Kidney capillary endothelial cell (primary cell): ENCODE results near the gene ATOSB.

Experiments
- DNase-seq: peaks from one replicate; pipeline ENCODE4 v3.0.0-alpha.2; 2018; ENCODE audit warnings: low spot score

Gene ATOSB

DNA sequence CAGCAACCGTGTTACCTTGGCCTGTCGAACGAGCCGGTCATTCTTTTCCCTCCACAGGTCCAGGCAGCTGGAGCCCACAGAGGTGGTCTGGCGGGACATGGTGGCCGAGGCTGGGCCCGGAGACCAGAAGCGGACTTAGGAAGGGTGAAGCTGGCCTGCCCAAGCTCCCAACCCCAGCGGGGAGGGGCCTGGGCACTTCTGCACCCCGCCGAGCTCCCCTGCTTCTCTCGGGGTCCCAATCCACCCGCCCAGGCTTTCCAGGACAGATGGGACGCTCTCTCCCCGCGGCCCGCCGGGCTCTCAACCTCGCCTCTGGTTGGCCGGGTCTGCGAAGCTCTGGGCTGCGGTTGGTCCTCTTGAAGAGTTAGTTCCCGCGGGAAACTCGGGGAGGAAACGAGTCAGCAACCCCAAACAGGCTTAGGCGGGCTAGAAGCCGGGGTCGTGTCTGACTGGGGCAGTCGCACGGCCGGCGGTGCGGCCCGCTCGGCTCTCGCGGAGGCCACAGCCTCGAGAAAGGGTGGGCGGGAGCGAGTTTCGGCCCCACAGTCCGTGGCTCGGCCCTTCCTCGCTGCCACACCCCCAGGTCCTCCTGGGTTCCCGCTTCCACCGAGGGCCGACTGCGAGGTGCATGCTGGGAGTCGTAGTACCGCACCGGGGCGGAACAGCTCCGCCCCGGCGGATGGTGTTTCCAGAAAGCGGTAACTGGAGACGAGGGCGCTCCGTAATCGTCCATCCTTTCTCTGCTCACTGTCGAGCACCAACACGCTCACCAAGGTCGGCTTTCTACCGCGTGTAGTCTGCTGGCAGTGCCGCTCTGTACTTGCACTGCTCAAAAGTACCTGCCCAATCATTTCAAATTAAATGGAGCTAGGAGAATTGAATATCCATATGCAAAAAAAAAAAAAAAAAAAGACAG is 36.0 kb downstream of the ATOSB start, which contains the start of gene FANCG:
Gene FANCG (minus strand): TSS at position 517 of the 916 bp plus-strand sequence. CDS start 418 bp downstream, at position 99.
- DNase-seq = peak; percentile 86

DNA sequence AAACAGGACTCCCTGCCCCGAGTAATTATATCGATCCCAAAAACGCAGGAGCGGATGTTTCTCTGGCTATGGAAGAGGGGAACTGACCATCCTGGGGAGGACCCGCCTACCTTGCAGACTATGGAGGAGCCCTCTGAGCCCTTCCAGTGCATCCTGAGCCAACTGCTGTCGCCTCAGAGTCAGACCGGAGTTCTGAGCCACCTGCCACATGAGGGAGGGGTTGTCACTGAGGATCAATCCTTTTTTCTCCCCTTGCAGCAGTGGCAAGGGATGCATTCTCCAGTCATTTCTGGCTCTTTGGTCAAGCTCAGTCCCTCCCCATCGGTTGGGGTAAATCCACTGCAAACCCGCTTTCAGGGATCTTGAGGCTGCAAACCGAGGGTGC is 36.6 kb downstream of the ATOSB start:
- no peak for DNase-seq

GRCh38 chr9:35078066-35078465 is 37.6 kb downstream of the ATOSB start:
- DNase-seq = no peak

DNA sequence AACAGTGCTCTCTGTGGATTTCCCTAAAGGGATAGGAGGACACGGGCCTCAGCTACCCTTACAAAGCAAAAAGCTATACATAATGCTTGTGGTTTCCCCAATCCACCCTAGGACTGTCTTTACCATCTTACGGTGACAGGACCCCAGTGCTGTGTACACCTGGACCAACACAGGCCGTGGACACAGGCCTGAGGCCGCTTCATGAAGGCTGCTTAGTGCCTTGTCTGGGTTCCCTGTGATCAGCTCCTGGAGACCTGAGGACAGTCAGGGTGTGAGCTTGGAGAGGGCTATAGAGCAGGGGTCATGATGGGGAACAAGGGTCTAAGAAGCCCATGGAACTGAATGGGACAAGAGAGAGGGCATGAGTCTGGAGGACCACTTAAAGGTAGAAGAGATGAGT is 38.8 kb downstream of the ATOSB start:
- DNase-seq = no peak

- DNase-seq = no peak
Observed at GRCh38 chr9:35075358-35075757, 40.3 kb downstream of the ATOSB start.

DNA sequence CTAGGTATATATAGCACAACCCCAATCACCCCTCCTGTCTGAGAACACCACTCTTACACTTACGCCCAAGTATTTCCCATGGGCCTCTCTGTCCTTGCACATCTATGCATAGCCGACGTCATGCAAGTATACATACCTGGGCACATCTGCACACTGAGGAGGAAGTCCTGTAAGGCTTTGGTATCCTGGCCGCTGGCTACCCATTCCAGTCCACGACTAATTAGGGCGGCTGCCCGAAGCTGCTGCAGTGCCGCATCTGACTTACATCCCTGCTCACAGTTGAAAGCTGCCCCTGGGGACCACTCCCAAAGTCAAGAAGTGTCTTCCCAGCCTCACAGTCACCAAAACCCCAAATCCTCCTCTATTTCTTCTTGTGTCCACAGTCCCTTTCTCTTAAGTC is 40.9 kb downstream of the ATOSB start:
- DNase-seq = no peak

DNA sequence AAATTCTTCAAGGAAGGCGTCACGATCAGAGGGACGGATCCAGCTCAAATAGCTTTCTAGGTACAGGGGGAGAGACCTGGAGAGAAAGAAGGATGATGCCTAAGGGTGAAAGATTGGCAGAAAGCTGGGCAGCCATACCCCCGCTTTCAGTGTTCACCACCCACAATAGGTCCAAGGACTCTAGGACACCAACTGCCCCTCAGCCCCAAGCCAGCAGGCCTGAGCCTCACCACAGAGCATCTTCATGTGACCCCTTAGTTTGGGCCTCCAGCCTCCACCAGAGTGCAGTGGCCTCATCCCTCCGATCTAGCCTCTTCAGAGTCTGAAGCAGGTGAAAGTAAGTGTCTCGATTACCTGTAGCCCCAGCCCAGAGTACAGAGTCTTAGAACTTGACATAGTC is 41.5 kb downstream of the ATOSB start:
- DNase-seq = no peak

DNA sequence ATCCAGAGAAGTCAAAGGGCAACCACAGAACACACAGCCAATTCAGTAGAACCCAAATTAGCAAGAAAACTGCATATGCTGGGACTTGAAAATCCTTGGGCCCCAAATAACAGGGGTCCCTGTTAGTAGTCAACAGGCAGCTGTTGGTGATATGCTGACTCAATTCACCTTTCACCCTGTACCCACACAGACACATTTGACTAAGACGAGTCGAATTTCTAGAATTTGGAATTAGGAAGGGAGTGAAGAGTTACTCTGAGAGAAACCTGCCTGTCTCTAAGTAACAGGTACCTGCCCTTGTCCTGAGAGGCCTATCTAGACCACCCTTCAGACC is 42.4 kb downstream of the ATOSB start:
- DNase-seq = no peak

- DNase-seq = peak; percentile 97
Observed at GRCh38 chr9:35072461-35073278, 43.0 kb downstream of the ATOSB start, which contains the start of gene VCP. Gene VCP (minus strand): TSS chr9:35072625. CDS start chr9:35072353, 272 bp downstream.

- DNase-seq = peak; percentile 83
Observed at GRCh38 chr9:35071814-35072460, 43.7 kb downstream of the ATOSB start.

- no peak for DNase-seq
Observed at GRCh38 chr9:35070823-35071813, 44.5 kb downstream of the ATOSB start.

DNA sequence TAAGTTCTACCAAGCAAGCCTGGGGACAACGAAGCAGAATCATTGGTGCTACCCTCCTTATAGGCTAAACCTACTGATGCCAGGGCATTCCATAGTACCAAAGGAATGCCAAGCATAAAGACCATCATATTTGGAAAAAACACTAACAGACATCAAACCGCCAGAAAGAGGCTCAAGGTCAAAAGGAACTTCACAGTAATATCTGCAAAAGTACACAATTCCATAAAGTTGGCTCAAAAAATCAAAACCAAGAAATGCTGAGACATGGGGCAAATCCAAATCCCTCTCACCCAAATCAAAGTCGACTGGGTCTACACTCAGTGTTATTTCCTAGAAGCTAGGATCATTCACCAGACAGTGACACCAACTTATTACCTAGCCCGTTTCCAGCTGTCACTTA is 46.6 kb downstream of the ATOSB start:
- no peak for DNase-seq

GRCh38 chr9:35067056-35067455 is 48.6 kb downstream of the ATOSB start:
- DNase-seq = no peak

DNA sequence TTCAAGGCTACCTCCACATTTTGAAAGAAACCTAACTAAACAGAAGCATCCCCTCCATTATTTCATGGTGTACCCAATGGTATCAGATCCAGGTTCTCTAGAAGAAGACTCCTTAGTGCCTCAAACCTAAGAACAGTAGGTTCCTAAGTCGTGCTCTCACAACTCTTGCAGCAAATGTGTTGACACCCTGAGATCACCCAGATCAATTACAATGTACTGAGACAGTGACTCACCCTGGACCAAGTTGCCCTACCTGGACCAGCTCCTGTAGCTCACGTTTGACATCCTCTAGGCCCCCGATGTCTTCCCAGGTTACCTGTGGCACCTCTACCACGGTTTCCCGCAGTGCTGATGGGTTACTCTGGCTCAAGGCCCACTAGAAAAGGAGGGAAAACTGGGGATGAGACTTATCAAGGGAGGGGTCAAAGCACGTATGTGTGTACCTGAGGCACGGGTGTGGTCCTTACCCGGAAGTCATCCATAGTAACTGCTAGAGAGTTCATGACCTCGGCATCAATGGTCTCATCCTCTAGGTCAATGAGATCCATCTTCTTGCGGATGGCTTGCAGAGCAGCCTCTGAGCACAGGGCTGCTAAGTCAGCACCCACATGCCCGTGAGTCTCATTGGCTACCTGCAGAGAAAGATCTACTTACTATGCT is 55.0 kb downstream of the ATOSB start:
- no peak for DNase-seq

- DNase-seq = no peak
Observed at GRCh38 chr9:35059438-35059837, 56.2 kb downstream of the ATOSB start.

GRCh38 chr9:35057271-35057620 is 58.4 kb downstream of the ATOSB start:
- DNase-seq = no peak

DNA sequence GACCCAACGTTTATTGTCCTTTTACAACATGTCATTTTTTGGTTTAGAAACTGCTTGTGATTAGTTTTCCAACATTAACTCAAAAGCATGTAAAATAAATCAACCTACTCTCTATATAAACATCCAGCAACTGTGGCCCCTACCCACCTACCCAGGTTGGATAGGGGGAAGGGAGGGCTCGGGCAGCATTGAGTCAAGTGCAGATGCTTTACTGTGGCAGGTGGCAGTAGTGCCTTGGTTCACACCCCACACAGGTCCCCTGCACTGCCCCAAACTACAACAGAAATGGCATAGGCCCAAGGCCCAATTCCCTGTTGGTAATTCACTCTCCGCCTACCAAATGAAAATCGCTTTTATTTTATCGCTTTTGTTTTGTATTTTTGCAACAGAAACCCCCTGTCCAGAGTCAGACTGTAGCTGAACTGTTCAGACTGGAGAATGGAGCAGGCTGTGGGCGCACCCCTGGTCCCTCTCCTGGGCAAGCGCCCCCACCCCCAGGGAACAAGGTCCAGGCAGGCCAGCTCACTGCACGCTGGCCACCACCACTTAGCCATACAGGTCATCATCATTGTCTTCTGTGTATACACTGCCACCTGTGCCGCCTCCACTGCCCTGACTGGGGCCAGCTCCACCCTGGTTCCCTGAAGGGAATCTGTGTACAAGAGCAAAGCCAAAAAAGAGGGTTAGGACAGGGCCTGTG is 58.9 kb downstream of the ATOSB start:
- DNase-seq = no peak

- no peak for DNase-seq
Observed at GRCh38 chr9:35054871-35055644, 60.6 kb downstream of the ATOSB start.

GRCh38 chr9:35054185-35054835 is 61.4 kb downstream of the ATOSB start:
- no peak for DNase-seq
